Astrocyte of the hippocampus (primary cell): ENCODE results near the gene HAO2.

Experiments
- DNase-seq: peaks from one replicate; pipeline ENCODE4 v3.0.0; 2011; ENCODE audit warnings: low read depth, low spot score

HAO2 gene

DNA sequence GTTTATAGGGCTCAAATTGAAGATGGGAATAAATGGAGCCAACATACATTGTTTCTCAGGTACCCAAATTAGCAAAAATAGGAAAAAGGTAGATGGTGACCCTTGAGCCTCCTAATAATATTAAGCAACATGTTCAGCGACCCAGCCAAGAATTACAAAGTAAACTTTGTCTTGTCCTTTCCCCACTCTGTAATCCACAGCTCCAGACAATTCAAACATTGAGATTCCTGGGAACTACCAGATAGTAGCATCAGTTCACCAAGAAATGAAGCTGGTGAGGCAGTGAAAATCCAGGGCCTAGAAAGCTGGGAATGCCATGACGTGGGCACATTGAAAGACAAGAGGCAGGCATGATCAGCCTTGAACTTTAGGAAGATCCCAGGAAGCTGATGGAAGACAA lies 11.7 kb downstream of the HAO2 start:
- DNase-seq, result no peak

DNA sequence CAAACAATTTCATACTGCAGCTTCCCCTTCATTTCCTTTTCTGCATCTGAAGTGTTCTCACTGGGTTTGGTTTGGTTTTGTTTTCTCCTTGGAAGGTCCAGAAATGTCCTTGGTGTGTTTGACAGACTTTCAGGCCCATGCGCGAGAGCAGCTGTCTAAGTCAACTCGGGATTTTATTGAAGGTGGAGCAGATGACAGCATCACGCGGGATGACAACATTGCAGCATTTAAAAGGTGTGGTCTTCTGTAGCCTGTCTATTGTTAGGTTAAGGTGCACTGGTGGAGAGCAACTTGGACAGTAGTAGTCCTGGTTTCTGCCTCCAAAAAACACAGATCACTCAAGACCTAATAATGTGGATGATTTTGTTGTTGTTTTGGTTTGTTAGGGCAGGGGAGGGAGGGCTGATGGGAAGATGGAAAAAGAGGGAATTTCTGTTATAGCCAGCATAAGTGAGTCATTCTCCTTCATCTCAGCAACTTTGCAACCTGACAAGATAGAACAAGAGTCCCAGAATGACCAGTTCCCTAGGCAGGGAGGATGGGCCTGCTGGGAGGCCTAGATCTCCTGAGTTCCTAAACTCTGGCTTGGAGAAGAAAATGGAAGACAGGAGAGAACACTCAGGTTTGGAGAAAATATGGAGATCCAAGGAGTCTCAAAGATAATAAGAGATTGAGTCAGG lies 12.5 kb downstream of the HAO2 start:
- DNase-seq, result no peak

- no peak for DNase-seq
These were observed 16.0 kb downstream of the HAO2 start for GRCh38 chr1:119384591-119384990.

DNA sequence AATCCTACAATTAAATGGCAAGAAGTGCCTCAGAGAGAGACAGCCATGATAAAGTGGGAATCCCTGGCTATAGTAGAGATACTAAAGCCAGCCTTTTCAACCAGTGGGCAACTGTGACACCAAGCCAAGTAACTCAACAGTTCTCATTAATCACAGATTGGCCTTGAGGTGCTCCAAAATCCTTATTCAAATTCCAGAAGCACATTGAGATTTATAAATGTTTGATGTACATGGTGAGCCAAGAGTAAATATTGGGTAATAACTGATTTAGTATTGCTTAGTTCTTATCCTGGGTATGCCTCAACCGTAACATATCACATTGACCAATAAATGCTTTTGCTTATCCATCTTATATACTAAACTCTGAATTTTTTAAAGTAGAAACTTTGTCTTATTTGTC lies 17.1 kb downstream of the HAO2 start:
- no peak for DNase-seq

DNA sequence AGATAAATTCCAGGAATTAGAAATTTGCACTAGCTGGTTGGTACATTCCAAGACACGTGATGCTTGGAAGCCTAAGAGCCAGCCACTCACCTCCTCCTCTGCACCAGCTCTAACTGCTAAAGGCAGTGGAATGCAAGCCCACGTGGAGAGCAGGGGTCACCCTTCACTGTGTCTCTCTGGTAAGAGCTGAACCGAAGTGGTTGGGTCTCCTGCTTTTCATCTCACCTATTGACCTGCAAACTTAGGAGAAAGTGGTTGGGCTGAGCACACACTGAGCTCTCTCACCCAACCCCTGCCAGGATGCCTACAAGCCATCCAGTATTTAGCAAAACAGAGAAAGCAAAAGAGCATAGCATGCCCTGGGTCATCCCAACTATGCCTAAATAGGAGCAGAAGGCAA lies 19.3 kb downstream of the HAO2 start:
- no peak for DNase-seq

GRCh38 chr1:119388450-119388849 lies 19.9 kb downstream of the HAO2 start:
- DNase-seq, result no peak

DNA sequence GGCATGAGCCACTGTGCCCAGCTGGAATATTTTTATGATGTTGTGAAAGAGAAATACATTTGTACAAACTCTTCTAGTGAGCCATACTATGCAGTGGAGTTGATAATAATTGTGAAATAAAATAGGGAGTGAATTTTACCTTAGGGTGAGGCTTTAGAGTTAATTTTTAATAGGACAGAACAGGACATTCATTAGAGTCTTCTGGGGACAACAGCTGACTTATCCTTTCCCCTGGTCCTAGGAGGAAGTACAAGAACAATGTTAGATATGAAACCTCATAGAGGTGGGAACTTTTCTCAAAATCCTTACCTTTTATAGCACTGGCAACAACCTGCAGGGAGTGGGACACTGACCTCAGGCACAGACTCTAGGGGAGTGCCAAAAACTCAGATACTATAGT lies 21.9 kb downstream of the HAO2 start:
- DNase-seq, result no peak

- no peak for DNase-seq
These were observed 23.2 kb downstream of the HAO2 start for GRCh38 chr1:119391749-119392148.

GRCh38 chr1:119394085-119394484 lies 25.5 kb downstream of the HAO2 start:
- no peak for DNase-seq

- DNase-seq, result no peak
These were observed 28.4 kb downstream of the HAO2 start for GRCh38 chr1:119396982-119397381.

DNA sequence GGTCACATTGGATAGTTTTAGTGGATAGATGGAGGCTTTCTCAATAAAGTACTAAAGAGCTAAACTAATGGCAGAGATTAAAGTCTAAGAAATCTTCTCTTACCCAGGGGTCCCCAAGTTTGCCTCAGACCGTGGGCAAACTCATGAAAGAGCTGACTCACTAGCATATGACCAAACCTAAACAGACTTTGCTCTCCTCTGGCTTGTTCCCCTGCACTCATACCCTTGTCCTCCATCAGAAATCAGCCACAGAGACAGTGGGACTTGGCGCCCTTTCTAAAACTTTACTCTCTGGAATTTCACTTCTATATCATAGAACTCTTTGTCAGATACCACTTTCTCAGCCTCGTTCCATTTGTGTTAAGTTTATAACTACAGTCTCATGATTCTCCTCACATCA lies 29.4 kb downstream of the HAO2 start:
- DNase-seq, result no peak

- no peak for DNase-seq
These were observed 36.2 kb downstream of the HAO2 start for GRCh38 chr1:119404736-119405135.

- DNase-seq, result peak; percentile 32
These were observed 41.1 kb downstream of the HAO2 start for GRCh38 chr1:119409731-119410130.

DNA sequence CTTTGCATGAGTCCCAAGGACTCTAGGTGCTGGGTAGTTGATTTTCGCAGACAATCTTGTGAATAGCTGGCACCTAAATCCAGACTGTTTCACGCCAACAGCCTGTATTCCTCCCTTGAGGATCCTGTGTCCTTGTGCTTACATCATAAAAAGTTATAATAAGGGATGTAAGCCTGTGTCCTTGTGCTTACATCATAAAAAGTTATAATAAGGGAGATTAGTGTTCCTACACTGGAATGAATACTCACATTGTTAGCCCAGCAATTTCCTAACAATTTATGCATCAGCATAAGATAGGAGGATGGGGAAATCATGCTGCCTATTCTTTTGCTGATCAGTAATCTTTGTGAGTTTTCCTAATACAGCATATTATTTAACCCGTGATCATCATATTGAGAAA lies 42.4 kb downstream of the HAO2 start:
- no peak for DNase-seq

GRCh38 chr1:119414950-119415349 lies 46.4 kb downstream of the HAO2 start, which contains the start of gene HSD3B2:
HSD3B2 (plus strand) TSS chr1:119415150; CDS start chr1:119415420, 270 bp downstream.
- no peak for DNase-seq

- DNase-seq, result no peak
These were observed 47.5 kb downstream of the HAO2 start for GRCh38 chr1:119416006-119416640.

GRCh38 chr1:119419109-119419508 lies 50.5 kb downstream of the HAO2 start:
- no peak for DNase-seq

DNA sequence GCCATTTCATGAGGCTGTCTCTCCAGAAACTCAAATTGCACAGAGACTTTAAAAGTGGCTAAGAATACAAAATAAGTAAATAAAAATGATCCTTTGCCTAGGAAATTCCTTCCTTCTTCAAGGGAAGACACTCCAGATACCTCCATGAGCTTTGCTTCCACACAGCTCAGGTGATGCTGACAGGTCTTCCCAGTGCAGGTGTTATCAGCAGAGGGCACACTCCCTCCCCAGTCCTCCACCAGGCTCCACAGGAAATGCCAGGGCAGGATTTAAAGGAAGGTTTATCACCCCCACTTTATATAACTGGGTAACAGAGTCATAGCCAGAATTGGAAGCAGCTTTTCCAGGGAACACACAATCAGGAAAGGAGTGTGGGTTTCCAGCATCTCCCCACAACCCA lies 52.1 kb downstream of the HAO2 start:
- no peak for DNase-seq

DNA sequence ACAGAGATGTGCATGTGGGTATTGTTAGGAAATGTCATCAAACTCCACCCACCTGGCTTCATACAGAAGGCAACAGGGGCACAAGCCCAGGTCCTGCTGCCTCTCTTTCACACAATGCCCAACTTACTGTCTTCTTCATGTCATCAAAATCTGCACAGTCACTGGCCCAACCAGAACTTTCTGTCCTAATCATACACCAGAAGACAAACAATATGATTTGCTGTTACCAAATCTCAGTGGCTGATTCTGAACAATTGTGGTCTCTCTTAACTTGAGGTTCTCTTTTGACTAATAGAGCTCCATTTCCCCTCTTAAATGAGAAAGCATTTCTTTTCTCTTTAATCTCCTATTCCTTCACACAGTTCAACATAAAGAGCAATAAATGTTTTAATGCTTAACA lies 54.0 kb downstream of the HAO2 start:
- DNase-seq, result no peak

DNA sequence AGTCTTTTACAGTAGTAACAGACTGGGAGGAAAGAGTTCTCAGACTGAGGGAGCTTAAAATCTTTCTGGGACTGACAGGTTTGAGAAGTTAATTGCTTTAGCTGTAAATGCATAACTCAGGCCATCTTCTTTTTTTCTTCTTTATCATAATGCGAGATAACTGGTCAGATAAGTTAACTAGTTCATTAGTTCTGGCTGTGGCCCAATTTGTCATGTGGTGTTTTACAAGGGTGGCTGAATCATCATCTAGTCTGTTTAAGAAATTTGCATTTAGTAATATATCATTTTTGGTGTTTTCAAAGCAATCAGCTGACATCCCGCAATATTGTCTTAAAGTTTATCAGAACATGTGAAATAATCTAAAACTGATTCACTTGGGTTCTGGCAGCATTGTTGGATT lies 60.4 kb downstream of the HAO2 start:
- no peak for DNase-seq

DNA sequence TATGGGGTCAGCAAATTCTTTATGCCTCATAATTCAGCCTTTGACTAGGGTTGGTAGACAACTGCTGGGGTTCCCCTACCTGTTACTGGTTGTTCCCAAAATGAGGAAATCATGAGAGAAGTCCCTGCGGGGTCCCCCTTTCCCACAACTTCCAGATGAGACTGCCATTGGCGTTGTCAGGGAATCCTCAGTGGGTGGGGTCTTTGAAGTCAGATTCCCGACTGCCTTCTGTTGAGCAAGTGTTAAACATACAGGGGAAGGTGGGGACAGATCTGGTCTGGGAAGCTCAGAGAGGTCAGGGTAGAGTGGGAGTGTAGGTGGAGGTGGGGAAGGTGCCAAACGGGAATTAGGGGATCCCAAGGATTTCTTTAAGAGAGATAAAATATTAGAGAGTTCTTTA lies 61.1 kb downstream of the HAO2 start:
- no peak for DNase-seq

- no peak for DNase-seq
These were observed 61.9 kb downstream of the HAO2 start for GRCh38 chr1:119430486-119430885.

- DNase-seq, result no peak
These were observed 63.3 kb downstream of the HAO2 start for GRCh38 chr1:119431836-119432235.

DNA sequence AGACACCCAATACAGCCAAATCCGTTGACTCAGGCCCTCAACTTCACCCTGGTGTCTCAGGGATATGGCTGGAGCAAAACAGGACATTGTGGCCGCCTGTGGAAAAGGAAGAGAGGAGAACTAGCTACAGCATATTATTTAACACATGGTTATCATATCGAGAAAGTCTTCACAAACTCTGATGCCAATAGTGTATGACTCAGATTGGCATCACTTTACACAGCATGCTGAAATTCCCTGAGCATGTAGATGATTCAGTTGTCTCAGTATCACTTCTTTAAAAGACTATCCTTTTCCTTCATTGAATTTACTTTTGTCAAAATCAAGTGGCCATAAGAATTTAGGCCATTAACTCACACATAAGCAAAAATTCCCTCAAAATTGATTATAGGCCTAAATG lies 66.5 kb downstream of the HAO2 start:
- no peak for DNase-seq
